IMR-90 (cell line): ENCODE data around the gene URM1. TPM values are rescaled to one million over a fixed set of nuclear protein-coding genes. Genes with fewer than 3 reads are reported as not detected.
A peak's percentile ranks its signal among the peaks of the same experiment; 100 is the strongest.

Experiments
- ATAC-seq: fragments of 200-7000 bp; cut with Tn5 transposase; 2 replicates; pipeline ENCODE4 v1.9.1; 2020; ENCODE audit warnings: low read depth, mild to moderate bottlenecking, moderate library complexity
- BruUV-seq: library from RNA; stranded (reverse); fragments of 400-500 nt; replicated peaks from 2 replicates; lab custom pipeline; 2021; lab: Mats Ljungman, UMichigan
- CTCF ChIA-PET: fragments of 300-600 bp; formaldehyde crosslinking; extraction: SDS; loops from one replicate; lab custom pipeline; 2021; ENCODE audit warnings: antibody characterized with exemption; lab: Yijun Ruan, JAX
- POLR2A ChIA-PET: fragments of 300-600 bp; sonication (Branson Sonifier 250); formaldehyde crosslinking; loops from one replicate; lab custom pipeline; 2022; ENCODE audit warnings: antibody characterized with exemption; ENCODE audit not compliant: unreplicated experiment; lab: Charles Lee
- DNase-seq: peaks from one replicate; pipeline ENCODE4 v3.0.0; 2013
- H2AFZ ChIP-seq: replicated peaks from 2 replicates; pipeline ENCODE3; 2013; ENCODE audit warnings: low read length, mild to moderate bottlenecking; ENCODE audit not compliant: poor library complexity
- H2AK5ac ChIP-seq: 2 replicates; pipeline ENCODE4 v1.6.1; 2013; ENCODE audit warnings: low read depth, low read length, inconsistent platforms
- H2AK9ac ChIP-seq: replicated peaks from 2 replicates; pipeline ENCODE3; 2013; ENCODE audit warnings: mild to moderate bottlenecking, low read depth, low read length, moderate library complexity; ENCODE audit not compliant: poor library complexity
- H2BK120ac ChIP-seq: 2 replicates; pipeline ENCODE4 v1.6.1; 2013; ENCODE audit warnings: low read depth, low read length, inconsistent platforms
- H2BK15ac ChIP-seq: 3 replicates; pipeline ENCODE4 v1.6.1; 2013; ENCODE audit warnings: low read depth, low read length, inconsistent platforms
- H2BK20ac ChIP-seq: 2 replicates; pipeline ENCODE4 v1.6.1; 2013; ENCODE audit warnings: low read depth, mild to moderate bottlenecking, inconsistent platforms, low read length, moderate library complexity
- H2BK5ac ChIP-seq: 2 replicates; pipeline ENCODE4 v1.6.1; 2013; ENCODE audit warnings: mild to moderate bottlenecking, low read depth, low read length, inconsistent platforms; ENCODE audit not compliant: poor library complexity, severe bottlenecking
- H3K14ac ChIP-seq: replicated peaks from 2 replicates; pipeline ENCODE4 v1.6.1; 2013; ENCODE audit warnings: low read depth, low read length, inconsistent platforms
- H3K18ac ChIP-seq: 2 replicates; pipeline ENCODE4 v1.6.1; 2013; ENCODE audit warnings: low read depth, low read length, control low read depth
- H3K23ac ChIP-seq: 2 replicates; pipeline ENCODE4 v1.6.1; 2013; ENCODE audit warnings: low read depth, low read length, inconsistent platforms
- H3K27ac ChIP-seq: 2 replicates; pipeline ENCODE4 v1.5.1; 2013; ENCODE audit warnings: mild to moderate bottlenecking, control low read depth, low read length; ENCODE audit not compliant: insufficient read depth
- H3K27me3 ChIP-seq: 2 replicates; pipeline ENCODE4 v1.6.1; 2013; ENCODE audit warnings: low read length; ENCODE audit not compliant: control insufficient read depth, insufficient read depth
- H3K36me3 ChIP-seq: 2 replicates; pipeline ENCODE4 v1.6.1; 2013; ENCODE audit warnings: low read length, mixed read lengths; ENCODE audit not compliant: control insufficient read depth, insufficient read depth
- H3K4ac ChIP-seq: 2 replicates; pipeline ENCODE4 v1.6.1; 2013; ENCODE audit warnings: low read depth, low read length, inconsistent platforms
- H3K4me1 ChIP-seq: 2 replicates; pipeline ENCODE4 v1.6.1; 2013; ENCODE audit warnings: low read length, mixed read lengths; ENCODE audit not compliant: control insufficient read depth, insufficient read depth
- H3K4me2 ChIP-seq: 2 replicates; pipeline ENCODE4 v1.6.1; 2013; ENCODE audit warnings: low read depth, mild to moderate bottlenecking, control low read depth, low read length, moderate library complexity
- H3K4me3 ChIP-seq: 2 replicates; pipeline ENCODE4 v1.5.1; 2013; ENCODE audit warnings: low read depth, mild to moderate bottlenecking, control low read depth, low read length, moderate library complexity; ENCODE audit not compliant: insufficient read depth
- H3K56ac ChIP-seq: 2 replicates; pipeline ENCODE4 v1.6.1; 2013; ENCODE audit warnings: low read length, inconsistent platforms; ENCODE audit not compliant: insufficient read depth; ENCODE audit errors: extremely low read depth
- H3K79me1 ChIP-seq, 2 experiments: 2 replicates each; pipeline ENCODE4 v1.6.1; 2013; ENCODE audit warnings: low read length in 2 of 2, inconsistent platforms in 1 of 2, low read depth in 1 of 2
- H3K9ac ChIP-seq: 2 replicates; pipeline ENCODE4 v1.6.1; 2013; ENCODE audit warnings: low read depth, low read length, control low read depth
- H3K9me1 ChIP-seq: 2 replicates; pipeline ENCODE4 v1.6.1; 2013; ENCODE audit warnings: low read length, inconsistent platforms; ENCODE audit not compliant: insufficient read depth
- H3K9me3 ChIP-seq: 2 replicates; pipeline ENCODE4 v1.6.1; 2013; ENCODE audit warnings: low read length; ENCODE audit not compliant: control insufficient read depth, insufficient read depth
- H4K20me1 ChIP-seq: 2 replicates; pipeline ENCODE4 v1.6.1; 2013; ENCODE audit warnings: low read length, inconsistent platforms; ENCODE audit not compliant: insufficient read depth
- H4K5ac ChIP-seq: 2 replicates; pipeline ENCODE4 v1.6.1; 2013; ENCODE audit warnings: mild to moderate bottlenecking, low read depth, low read length, control low read depth
- H4K8ac ChIP-seq, 2 experiments: 2 replicates each; pipeline ENCODE4 v1.6.1; 2013; ENCODE audit warnings: low read depth in 2 of 2, low read length in 2 of 2, control low read depth in 1 of 2, inconsistent platforms in 1 of 2
- H4K91ac ChIP-seq: 2 replicates; pipeline ENCODE4 v1.6.1; 2013; ENCODE audit warnings: low read depth, low read length, inconsistent platforms; ENCODE audit not compliant: insufficient read depth
- BHLHE40 ChIP-seq: fragments of 150-350 bp; IDR thresholded peaks from 2 replicates; pipeline ENCODE4 v1.6.1; 2016; ENCODE audit warnings: mild to moderate bottlenecking, low read depth, low read length
- MAZ ChIP-seq: IDR thresholded peaks from 2 replicates; pipeline ENCODE4 v1.6.1; 2012; ENCODE audit warnings: low read depth, mild to moderate bottlenecking, low read length, improper control_type of control experiment, moderate library complexity, borderline replicate concordance
- MXI1 ChIP-seq: IDR thresholded peaks from 2 replicates; pipeline ENCODE4 v1.6.1; 2012; ENCODE audit warnings: low read depth, mild to moderate bottlenecking, low read length, moderate library complexity, borderline replicate concordance
- RFX5 ChIP-seq: IDR thresholded peaks from 2 replicates; pipeline ENCODE4 v1.8.0; 2012; ENCODE audit warnings: low read depth, mild to moderate bottlenecking, low read length, moderate library complexity
- WGBS, 2 experiments: methylation state at CpG; one replicate each; pipeline versions ENCODE4 v1.1.5 to v1.1.7; 2013; ENCODE audit warnings: missing lambda C conversion rate in 2 of 2; ENCODE audit not compliant: insufficient read length in 1 of 2; ENCODE audit errors: extremely low coverage in 2 of 2; 5-methylcytosine and 5-hydroxymethylcytosine counted together
- dilution Hi-C: fragments of 300-500 bp; cut with HindIII; formaldehyde crosslinking; loops from one replicate; pipeline ENCODE4 v1.14.3; 2018; ENCODE audit warnings: low sequenced_read_pairs; ENCODE audit not compliant: unreplicated experiment
- in situ Hi-C: fragments of 300-500 bp; cut with MboI; formaldehyde crosslinking; loops from 3 replicates; pipeline ENCODE4 v1.14.3; 2019; ENCODE audit warnings: low sequenced_read_pairs, inconsistent platforms, mixed read lengths
- intact Hi-C: fragments of 100-400 bp; cut with micrococcal nuclease; formaldehyde crosslinking; loops from 2 replicates; pipeline ENCODE4 v1.10.0; 2022
- polyA plus RNA-seq, 3 experiments: library from polyadenylated mRNA; depleted of rRNA; stranded (reverse); fragments of >200 nt; gene quantifications; 2 replicates each; pipeline ENCODE4 v1.2.3, GENCODE V29; 2012; ENCODE audit warnings: low replicate concordance in 1 of 3
- total RNA-seq: library from RNA; depleted of rRNA; stranded (reverse); fragments of >200 nt; gene quantifications from 2 replicates; pipeline ENCODE4 v1.2.3, GENCODE V29; 2012

URM1 gene
- total and polyA plus RNA-seq, 2 of the 4 experiments (the other 2 are of a cell fraction): 33.2 to 66.9 TPM

GRCh38 chr9:128339761-128340690 is 31.1 kb upstream of the URM1 start, which contains the start of gene SLC27A4:
Gene SLC27A4 (plus strand): TSS chr9:128340527. CDS start chr9:128343133, 2,606 bp downstream.
- Histone ChIP-seq H2AK9ac (peak within 1 kb of the TSS; percentile 94), H3K36me3 (peaks cover 9% of the 10 kb centered on the region; the same call in 1 of the 2 replicates), H4K5ac (peak within 1 kb of the TSS; percentile 97), H2BK15ac (no peak within 1 kb of the TSS), H3K79me1 (peaks cover 0 to 25% of the 10 kb centered on the region in 2 experiments; a peak in 3 of 4 replicates), H4K8ac (peak within 1 kb of the TSS; percentile 88 to 93), H4K91ac (peak within 1 kb of the TSS; percentile 56), H3K27me3 (no peaks in the 10 kb centered on the region), H3K4me3 (peak within 1 kb of the TSS; percentile 94), H2AK5ac (peak within 1 kb of the TSS; percentile 51), H2BK20ac (no peak within 1 kb of the TSS), H3K27ac (peak within 1 kb of the TSS; percentile 80; the same call in 1 of the 2 replicates), H3K4me2 (peak within 1 kb of the TSS; percentile 88), H3K18ac (no peak within 1 kb of the TSS), H3K4ac (peak within 1 kb of the TSS; percentile 69), H2BK5ac (peak within 1 kb of the TSS; percentile 59), H3K4me1 (peaks cover 4% of the 10 kb centered on the region; the same call in 1 of the 2 replicates), H3K56ac (peak within 1 kb of the TSS; percentile 34; the same call in 1 of the 2 replicates), H4K20me1 (peaks cover 3% of the 10 kb centered on the region; the same call in 1 of the 2 replicates), H3K14ac (peak within 1 kb of the TSS; percentile 72), H3K23ac (peak within 1 kb of the TSS; percentile 74), H3K9ac (peak within 1 kb of the TSS; percentile 76), H2AFZ (peak within 1 kb of the TSS; percentile 98), H3K9me1 (peaks cover 12% of the 10 kb centered on the region), H3K9me3 (no peaks in the 10 kb centered on the region), H2BK120ac (peak within 1 kb of the TSS; percentile 28; the same call in 1 of the 2 replicates)
- in situ Hi-C loops (no loop called here), intact Hi-C loops (no loop called here), dilution Hi-C loops (no loop called here)
- CTCF ChIA-PET: no interaction called here
- TF ChIP-seq MAZ (peak; percentile 60; the same call in 1 of the 2 replicates), BHLHE40 (peak; percentile 53), MXI1 (peak; percentile 77), RFX5 (no peak)
- no TSS peak for BruUV-seq
- ATAC-seq: peak; percentile 97
- peak; percentile 66 for DNase-seq
- 14% methylated on average over 14 of the region's 75 CpGs; no CpG with 5 or more reads in 1 of the 2 experiments for WGBS, 2 experiments
- POLR2A ChIA-PET: no interaction called here
